Dermis microvascular lymphatic vessel endothelial cell (primary cell): ENCODE results near the gene PPM1E. TPM values are rescaled to one million over a fixed set of nuclear protein-coding genes. Genes with fewer than 3 reads are reported as not detected.
A peak's percentile ranks its signal among the peaks of the same experiment; 100 is the strongest.
"Not testable (repeated sequence)": the region's sequence is repeated elsewhere in the genome, so short reads cannot be mapped to it uniquely, and the experiment has no call there.

ENCODE experiments used
- DNase-seq, 2 donors: peaks; one replicate each; pipeline versions ENCODE4 v3.0.0 to v3.0.0-alpha.2; 2010; ENCODE audit warnings: low read depth in 2 of 2
- total RNA-seq: library from RNA; depleted of rRNA; stranded (reverse); fragments of >200 nt; gene quantifications from 2 replicates; pipeline ENCODE4 v1.2.1, GENCODE V29; 2014

PPM1E gene
- total RNA-seq, 1 donor from 2014 or later = under 0.01 TPM

GRCh38 chr17:58947824-58948223 is 192.2 kb downstream of the PPM1E start:
- no peak for DNase-seq

- not testable (repeated sequence) for DNase-seq
Observed at GRCh38 chr17:58954358-58954757, 198.7 kb downstream of the PPM1E start.

- DNase-seq = peak in 1 of 2 donors; percentile 53
Observed at GRCh38 chr17:58956997-58957724, 201.5 kb downstream of the PPM1E start.

GRCh38 chr17:58957725-58958073 is 202.0 kb downstream of the PPM1E start:
- DNase-seq = not testable (repeated sequence)

- DNase-seq = peak in 1 of 2 donors; percentile 47
Observed at GRCh38 chr17:58960068-58960467, 204.4 kb downstream of the PPM1E start.

- no peak for DNase-seq
Observed at GRCh38 chr17:58965221-58965620, 209.6 kb downstream of the PPM1E start.

GRCh38 chr17:58966208-58966607 is 210.6 kb downstream of the PPM1E start:
- no peak for DNase-seq

GRCh38 chr17:58968426-58969061 is 212.9 kb downstream of the PPM1E start:
- no peak for DNase-seq

- no peak for DNase-seq
Observed at GRCh38 chr17:58969156-58969555, 213.5 kb downstream of the PPM1E start.

- no peak for DNase-seq
Observed at GRCh38 chr17:58969612-58970011, 214.0 kb downstream of the PPM1E start.

GRCh38 chr17:58970609-58971450 is 215.2 kb downstream of the PPM1E start:
- no peak for DNase-seq

- DNase-seq = no peak
Observed at GRCh38 chr17:58974354-58974753, 218.7 kb downstream of the PPM1E start.

GRCh38 chr17:58976541-58976940 is 220.9 kb downstream of the PPM1E start:
- DNase-seq = no peak

GRCh38 chr17:58980706-58981481 is 225.2 kb downstream of the PPM1E start:
- no peak for DNase-seq

GRCh38 chr17:58982626-58983025 is 227.0 kb downstream of the PPM1E start:
- no peak for DNase-seq

- no peak for DNase-seq
Observed at GRCh38 chr17:58985367-58985766, 229.7 kb downstream of the PPM1E start.

- DNase-seq = peak in 1 of 2 donors; percentile 21
Observed at GRCh38 chr17:58985971-58986370, 230.3 kb downstream of the PPM1E start.

GRCh38 chr17:58989629-58990028 is 234.0 kb downstream of the PPM1E start:
- DNase-seq = no peak

- no peak for DNase-seq
Observed at GRCh38 chr17:58991718-58992331, 236.2 kb downstream of the PPM1E start.

GRCh38 chr17:58993311-58993710 is 237.7 kb downstream of the PPM1E start:
- no peak for DNase-seq
